HUES48 (cell line): ENCODE data around the gene SNRNP27.
A peak's percentile ranks its signal among the peaks of the same experiment; 100 is the strongest.

Source experiments
- H3K27ac ChIP-seq: one replicate; pipeline ENCODE4 v1.7.0; 2013; ENCODE audit warnings: low read depth, low read length, inconsistent platforms
- H3K27me3 ChIP-seq: 2 replicates; pipeline ENCODE4 v1.6.1; 2013; ENCODE audit warnings: mild to moderate bottlenecking, low read length; ENCODE audit not compliant: control insufficient read depth, insufficient read depth
- H3K36me3 ChIP-seq: 2 replicates; pipeline ENCODE4 v1.6.1; 2013; ENCODE audit warnings: low read length; ENCODE audit not compliant: control insufficient read depth, insufficient read depth
- H3K4me1 ChIP-seq: 2 replicates; pipeline ENCODE4 v1.6.1; 2013; ENCODE audit warnings: mild to moderate bottlenecking, low read length; ENCODE audit not compliant: control insufficient read depth, insufficient read depth
- H3K4me3 ChIP-seq: 2 replicates; pipeline ENCODE4 v1.5.1; 2013; ENCODE audit warnings: mild to moderate bottlenecking, low read depth, low read length
- H3K9ac ChIP-seq: 2 replicates; pipeline ENCODE4 v1.6.1; 2013; ENCODE audit warnings: mild to moderate bottlenecking, low read depth, low read length, moderate library complexity
- H3K9me3 ChIP-seq: 2 replicates; pipeline ENCODE4 v1.6.1; 2013; ENCODE audit warnings: low read length; ENCODE audit not compliant: control insufficient read depth, insufficient read depth

SNRNP27 gene

DNA sequence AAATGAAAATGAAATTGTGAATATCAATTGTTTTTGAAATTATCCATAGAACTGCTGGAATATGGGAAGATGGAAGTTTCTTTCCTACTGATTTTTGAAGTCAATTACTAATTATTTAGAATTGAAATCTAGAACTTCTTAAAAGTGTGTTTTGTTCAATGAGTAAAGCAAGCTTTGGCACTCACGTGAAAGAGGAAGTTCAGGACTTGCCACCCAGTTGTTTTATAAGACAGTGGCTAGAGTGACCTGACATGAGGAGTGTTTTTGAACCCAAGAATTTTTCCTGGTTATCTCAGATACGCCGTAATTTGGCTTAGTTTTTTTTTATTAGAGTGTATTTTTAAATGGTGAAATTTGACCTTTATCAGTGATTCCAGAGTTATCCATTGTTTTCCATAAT is 24.6 kb downstream of the SNRNP27 start:
- H3K27ac ChIP-seq, result no peak overlapping the region
- H3K4me3 ChIP-seq, result no peak overlapping the region
- no peaks in the 10 kb centered on the region for H3K27me3 ChIP-seq
- H3K9ac ChIP-seq, result no peak overlapping the region
- no peaks in the 10 kb centered on the region for H3K36me3 ChIP-seq
- no peaks in the 10 kb centered on the region for H3K4me1 ChIP-seq
- H3K9me3 ChIP-seq, result no peaks in the 10 kb centered on the region

DNA sequence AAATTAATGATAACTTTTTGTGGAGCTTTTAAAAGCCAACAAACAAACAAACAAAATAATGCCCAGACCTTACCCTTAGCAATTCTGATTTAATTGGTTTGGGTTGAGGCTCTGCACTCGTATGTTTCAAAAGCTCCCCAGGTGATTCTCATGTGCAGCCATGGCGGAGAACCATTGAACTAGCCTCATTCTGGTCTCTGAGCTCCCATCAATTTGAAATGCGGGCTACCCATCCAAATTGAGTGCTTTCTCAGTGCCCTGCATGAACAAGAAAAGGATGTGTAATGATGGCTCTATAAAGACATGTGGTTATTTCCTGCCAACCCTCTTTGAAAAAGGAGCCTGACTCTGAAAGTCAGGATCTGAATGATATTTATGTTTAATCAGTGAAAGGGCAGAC is 29.4 kb downstream of the SNRNP27 start:
- Histone ChIP-seq H3K4me3 (no peak overlapping the region), H3K27me3 (no peaks in the 10 kb centered on the region), H3K27ac (no peak overlapping the region), H3K36me3 (no peaks in the 10 kb centered on the region), H3K9ac (no peak overlapping the region), H3K4me1 (no peaks in the 10 kb centered on the region), H3K9me3 (no peaks in the 10 kb centered on the region)

DNA sequence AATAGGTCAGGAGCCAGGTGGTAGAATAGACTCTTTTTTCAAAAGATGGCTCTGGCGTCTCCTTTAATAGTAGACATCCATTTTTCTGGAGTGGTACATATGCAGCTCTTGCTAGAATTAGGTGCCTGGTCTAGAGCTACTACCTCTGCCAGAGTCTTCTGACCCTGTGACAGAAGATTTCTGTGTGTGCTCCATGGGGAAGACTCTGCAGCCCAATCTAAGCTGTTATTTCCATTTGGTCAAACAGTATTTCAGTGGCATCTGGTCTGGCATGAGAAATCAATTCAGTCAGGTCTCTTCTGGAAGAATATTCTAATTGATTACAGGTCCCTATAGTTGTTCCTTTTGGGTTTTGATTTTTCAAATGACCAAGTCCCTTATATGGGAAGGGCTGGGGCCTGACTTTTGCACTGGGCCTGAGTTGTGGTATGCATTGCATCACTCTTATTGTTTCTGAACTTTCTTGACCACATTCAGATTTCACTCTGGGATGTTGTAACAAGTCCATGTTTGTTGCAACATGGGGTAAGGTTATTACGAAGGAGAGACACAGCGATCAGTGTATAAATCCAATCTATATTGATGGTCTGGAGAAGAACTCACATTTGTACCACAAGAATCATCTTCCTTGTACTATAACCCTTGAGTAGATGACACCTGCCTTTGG is 33.2 kb downstream of the SNRNP27 start:
- Histone ChIP-seq H3K4me3 (no peak overlapping the region), H3K9me3 (no peaks in the 10 kb centered on the region), H3K9ac (no peak overlapping the region), H3K27ac (no peak overlapping the region), H3K36me3 (no peaks in the 10 kb centered on the region), H3K4me1 (no peaks in the 10 kb centered on the region), H3K27me3 (no peaks in the 10 kb centered on the region)

DNA sequence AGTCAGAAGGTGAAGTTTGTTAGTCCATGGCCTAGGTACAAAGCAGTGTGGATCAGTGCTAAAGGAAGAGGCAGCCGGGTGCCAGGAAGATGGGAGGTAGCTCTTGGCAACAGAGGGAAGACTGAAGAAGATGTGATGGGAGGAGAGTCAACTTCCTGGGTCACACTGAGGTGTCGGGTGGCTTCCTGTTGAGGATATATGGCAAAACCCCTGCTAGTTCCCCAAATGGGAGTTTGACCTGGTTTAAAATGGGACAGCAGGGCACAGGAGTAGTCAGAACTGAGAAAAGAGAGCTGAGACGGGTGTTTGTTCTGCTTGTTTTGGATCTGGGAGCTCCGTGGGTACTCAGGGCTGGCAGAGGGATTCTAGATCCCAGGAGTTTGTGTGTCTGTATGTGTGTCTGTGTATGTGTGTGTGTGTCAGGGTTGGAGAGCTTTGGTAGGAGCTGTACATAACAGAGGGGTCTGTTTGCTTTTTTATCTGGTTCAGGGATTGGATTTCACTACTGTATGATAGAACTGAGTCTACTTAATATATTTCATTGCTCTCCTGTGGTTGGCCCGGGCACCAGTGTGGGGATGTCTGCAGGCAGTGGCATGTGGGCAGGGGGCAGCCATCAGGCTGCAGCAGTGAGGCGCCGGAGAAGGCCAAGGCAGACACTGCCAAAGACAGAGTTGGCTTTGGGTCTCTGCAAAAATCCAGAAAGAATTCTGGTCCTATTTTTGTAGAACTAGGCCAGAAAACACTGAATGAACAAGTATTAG is 38.3 kb downstream of the SNRNP27 start:
- Histone ChIP-seq H3K27me3 (no peaks in the 10 kb centered on the region), H3K9me3 (no peaks in the 10 kb centered on the region), H3K27ac (no peak overlapping the region), H3K36me3 (no peaks in the 10 kb centered on the region; the same call in 1 of the 2 replicates), H3K4me1 (peaks cover 5% of the 10 kb centered on the region; the same call in 1 of the 2 replicates), H3K9ac (no peak overlapping the region), H3K4me3 (no peak overlapping the region)

DNA sequence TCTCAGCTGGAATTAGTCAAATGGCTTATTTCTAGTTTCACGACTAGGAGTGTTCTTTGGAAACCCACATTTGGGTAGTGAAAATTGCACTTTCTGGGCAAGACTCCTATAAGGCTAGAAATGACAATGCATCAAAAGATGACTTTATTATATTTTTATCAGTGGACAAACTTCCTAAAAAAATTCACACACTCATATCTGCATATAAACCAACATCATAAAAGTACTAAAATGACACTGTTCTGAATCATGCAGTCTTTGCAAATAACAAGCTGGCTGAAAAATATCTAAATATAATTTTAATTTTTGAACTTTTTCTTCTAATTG is 38.8 kb downstream of the SNRNP27 start:
- Histone ChIP-seq H3K4me1 (peaks cover 5% of the 10 kb centered on the region; the same call in 1 of the 2 replicates), H3K27ac (no peak overlapping the region), H3K4me3 (no peak overlapping the region), H3K36me3 (no peaks in the 10 kb centered on the region; the same call in 1 of the 2 replicates), H3K9me3 (no peaks in the 10 kb centered on the region), H3K9ac (no peak overlapping the region), H3K27me3 (no peaks in the 10 kb centered on the region)

DNA sequence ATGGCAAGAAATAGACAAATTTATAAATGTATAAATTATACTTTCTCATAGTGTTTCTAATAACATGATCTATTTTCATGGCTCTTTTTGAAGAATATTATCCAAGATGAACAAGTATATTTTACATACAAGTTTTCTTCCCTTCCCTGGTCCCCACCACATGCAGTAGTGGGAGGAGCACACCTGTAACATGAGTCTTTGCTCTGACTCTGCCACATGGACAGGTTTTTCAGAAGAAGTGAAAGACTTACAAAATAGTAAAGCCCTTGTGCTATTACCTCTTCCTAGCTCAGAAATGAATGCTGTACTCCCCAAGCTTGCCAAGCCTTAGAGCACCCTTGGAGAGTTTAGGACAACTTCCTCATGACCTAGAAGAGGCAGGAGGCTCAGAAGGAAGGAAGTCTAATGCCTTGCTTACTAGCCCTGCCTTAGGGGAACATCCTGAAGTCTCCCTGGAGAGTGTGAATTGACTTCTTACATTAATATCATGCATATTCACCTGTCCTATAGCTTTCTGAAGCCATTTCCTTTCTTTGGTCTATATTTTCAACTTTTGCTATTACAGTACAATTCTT is 39.6 kb downstream of the SNRNP27 start:
- Histone ChIP-seq H3K27ac (peak overlapping the region; percentile 26), H3K4me3 (no peak overlapping the region), H3K9ac (no peak overlapping the region), H3K9me3 (no peaks in the 10 kb centered on the region), H3K4me1 (peaks cover 5% of the 10 kb centered on the region; the same call in 1 of the 2 replicates), H3K27me3 (no peaks in the 10 kb centered on the region), H3K36me3 (peaks cover 6% of the 10 kb centered on the region)

DNA sequence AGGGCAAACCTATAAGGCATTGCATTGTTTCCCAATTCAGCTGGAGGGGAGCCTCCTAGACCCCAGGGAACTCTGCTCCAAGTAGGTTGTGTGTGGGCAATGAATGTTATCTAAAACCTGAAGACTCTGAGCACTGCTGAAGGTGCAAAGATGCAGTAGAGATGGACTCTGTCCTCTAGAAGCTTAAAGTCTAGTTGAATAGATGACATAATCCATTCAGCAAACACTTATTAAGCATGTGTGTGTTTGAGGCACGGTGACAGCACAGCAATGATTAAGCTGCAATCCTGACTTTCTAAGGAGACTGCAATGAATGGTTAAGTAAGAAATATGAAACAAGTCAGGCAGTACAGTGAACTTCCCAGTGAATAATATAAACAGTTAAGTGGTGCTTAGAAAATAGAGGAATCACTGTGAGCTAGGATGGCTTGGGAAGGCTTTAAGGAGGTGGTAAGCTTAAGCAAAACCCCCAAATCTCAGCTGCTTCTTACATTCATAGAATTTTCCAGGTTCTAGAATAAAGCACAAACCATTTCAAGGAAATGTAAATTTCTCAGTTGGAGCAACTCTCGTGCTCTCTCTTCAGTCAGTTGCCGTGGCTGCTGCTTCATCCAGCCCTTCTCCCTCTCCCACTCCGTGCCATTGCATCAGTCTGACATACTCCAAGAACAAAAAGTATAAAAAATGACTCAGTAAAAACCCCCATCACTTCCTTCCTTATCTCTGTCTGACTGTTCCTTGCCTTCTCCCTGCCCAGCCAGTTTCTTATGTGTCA is 40.3 kb downstream of the SNRNP27 start:
- H3K9ac ChIP-seq, result no peak overlapping the region
- peak overlapping the region; percentile 51 for H3K27ac ChIP-seq

DNA sequence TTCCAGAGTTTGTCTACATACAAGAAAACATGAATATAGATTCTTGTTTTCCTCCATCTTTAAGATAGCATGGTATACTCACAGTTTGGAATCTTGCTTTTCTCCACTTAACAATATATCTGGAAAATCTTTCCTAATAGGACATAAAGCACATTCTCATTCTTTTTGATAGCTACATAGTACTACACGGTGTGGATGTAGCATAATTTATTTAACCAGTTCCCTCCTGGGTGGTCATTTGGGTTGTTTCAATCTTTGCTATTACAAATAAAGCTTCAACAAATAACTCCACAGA is 40.8 kb downstream of the SNRNP27 start:
- Histone ChIP-seq H3K4me3 (no peak overlapping the region), H3K36me3 (peaks cover 7% of the 10 kb centered on the region), H3K27ac (no peak overlapping the region), H3K9ac (no peak overlapping the region), H3K27me3 (no peaks in the 10 kb centered on the region), H3K4me1 (peaks cover 5% of the 10 kb centered on the region; the same call in 1 of the 2 replicates), H3K9me3 (no peaks in the 10 kb centered on the region)

More for the DNA sequence above, 40.3 kb downstream of the SNRNP27 start:
- Histone ChIP-seq H3K9me3 (no peaks in the 10 kb centered on the region), H3K36me3 (peaks cover 7% of the 10 kb centered on the region), H3K27me3 (no peaks in the 10 kb centered on the region), H3K4me3 (no peak overlapping the region), H3K4me1 (peaks cover 5% of the 10 kb centered on the region; the same call in 1 of the 2 replicates)

DNA sequence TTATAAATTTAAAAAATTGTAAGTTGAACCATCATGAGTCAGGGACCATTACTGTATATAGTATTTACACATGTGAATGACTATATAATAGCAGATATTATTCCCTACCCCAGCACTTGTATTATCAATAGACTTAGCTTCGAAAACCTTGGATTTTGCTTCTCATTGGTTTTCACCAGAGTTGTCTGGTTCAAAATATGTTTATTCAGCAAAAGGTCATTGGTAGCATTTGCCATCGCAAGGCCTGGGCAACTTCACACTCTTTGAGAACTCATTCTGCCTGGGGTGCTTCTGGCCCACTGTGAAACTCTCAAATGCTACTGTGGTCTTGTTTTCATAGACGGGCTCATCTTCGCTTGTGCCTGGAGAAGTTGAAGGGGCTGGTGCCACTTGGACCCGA is 41.3 kb downstream of the SNRNP27 start:
- Histone ChIP-seq H3K27me3 (no peaks in the 10 kb centered on the region), H3K9me3 (no peaks in the 10 kb centered on the region), H3K36me3 (peaks cover 7% of the 10 kb centered on the region), H3K9ac (no peak overlapping the region), H3K4me3 (no peak overlapping the region), H3K27ac (no peak overlapping the region), H3K4me1 (peaks cover 9% of the 10 kb centered on the region; the same call in 1 of the 2 replicates)

DNA sequence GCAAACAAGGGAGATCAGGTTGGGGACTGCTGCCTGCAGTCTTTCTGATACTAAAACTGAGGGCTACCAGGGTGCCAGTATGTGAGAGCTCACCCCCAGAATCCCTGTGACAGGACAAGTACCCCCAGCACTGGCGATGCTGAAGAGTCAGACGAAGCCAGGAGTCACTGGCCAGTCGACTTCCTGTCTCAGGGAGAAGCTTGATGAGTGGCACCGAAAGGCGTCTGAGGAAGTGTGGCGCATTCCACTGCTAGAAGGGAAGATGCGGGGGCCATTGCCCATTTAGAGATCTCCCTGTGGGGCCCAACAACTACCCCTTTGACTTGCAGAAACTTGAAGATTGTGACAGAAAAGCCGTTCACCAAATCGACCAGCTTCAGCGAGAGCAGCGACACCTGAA is 43.1 kb downstream of the SNRNP27 start:
- H3K4me3 ChIP-seq, result no peak overlapping the region
- H3K36me3 ChIP-seq, result peaks cover 7% of the 10 kb centered on the region
- H3K9me3 ChIP-seq, result no peaks in the 10 kb centered on the region
- peaks cover 13% of the 10 kb centered on the region; the same call in 1 of the 2 replicates for H3K4me1 ChIP-seq
- H3K27me3 ChIP-seq, result no peaks in the 10 kb centered on the region
- H3K27ac ChIP-seq, result no peak overlapping the region
- H3K9ac ChIP-seq, result no peak overlapping the region
